OCI-LY3 (cell line): ENCODE data around the gene JAKMIP1.

ENCODE experiments used
- H2AFZ ChIP-seq: fragments of 200-600, 300-600 bp; shearing (Covaris generic); 2 replicates; pipeline ENCODE4 v1.6.0; 2014; ENCODE audit warnings: antibody characterized with exemption, low read depth, low read length
- H3K27ac ChIP-seq: fragments of 200-600, 300-600 bp; sonication (generic); 2 replicates; pipeline ENCODE4 v1.5.1; 2014; ENCODE audit warnings: mild to moderate bottlenecking, low read length, moderate library complexity, mixed read lengths
- H3K27me3 ChIP-seq: fragments of 200-600, 300-600 bp; sonication (generic); 2 replicates; pipeline ENCODE4 v1.6.1; 2014; ENCODE audit warnings: low read depth, low read length, mixed read lengths
- H3K36me3 ChIP-seq: fragments of 200-600, 300-600 bp; sonication (generic); replicated peaks from 2 replicates; pipeline ENCODE3; 2014; ENCODE audit warnings: low read depth, low read length, mixed read lengths
- H3K4me1 ChIP-seq: fragments of 300-600, 200-600 bp; sonication (generic); 2 replicates; pipeline ENCODE4 v1.6.1; 2014; ENCODE audit warnings: low read length, mixed read lengths
- H3K4me2 ChIP-seq: fragments of 200-600, 300-600 bp; sonication (generic); 2 replicates; pipeline ENCODE4 v1.6.1; 2014; ENCODE audit warnings: low read length, mixed read lengths
- H3K4me3 ChIP-seq: fragments of 300-600, 200-600 bp; sonication (generic); 2 replicates; pipeline ENCODE4 v1.5.1; 2014; ENCODE audit warnings: antibody characterized with exemption, mild to moderate bottlenecking, low read length, moderate library complexity
- H3K79me2 ChIP-seq: fragments of 300-600, 200-600 bp; shearing (Covaris generic); 2 replicates; pipeline ENCODE4 v1.6.1; 2014; ENCODE audit warnings: mild to moderate bottlenecking, low read length, mixed read lengths
- H3K9ac ChIP-seq: fragments of 300-600, 200-600 bp; shearing (Covaris generic); 2 replicates; pipeline ENCODE4 v1.6.0; 2014; ENCODE audit warnings: mild to moderate bottlenecking, low read length, moderate library complexity
- H3K9me3 ChIP-seq: fragments of 200-600, 300-600 bp; shearing (Covaris generic); 2 replicates; pipeline ENCODE4 v1.6.1; 2014; ENCODE audit warnings: low read length, mixed read lengths; ENCODE audit not compliant: insufficient read depth
- H4K20me1 ChIP-seq: fragments of 200-600, 300-600 bp; sonication (generic); 2 replicates; pipeline ENCODE4 v1.6.1; 2016; ENCODE audit warnings: low read length, mixed read lengths; ENCODE audit not compliant: insufficient read depth
- CTCF ChIP-seq: fragments of 200-600, 300-600 bp; sonication (generic); IDR thresholded peaks from 2 replicates; pipeline ENCODE4 v1.5.1; 2014; ENCODE audit warnings: antibody characterized with exemption, low read length, low read depth
- EZH2phosphoT487 ChIP-seq: fragments of 200-600 bp; shearing (Covaris generic); IDR thresholded peaks from 2 replicates; pipeline ENCODE4 v1.6.1; 2018; ENCODE audit warnings: antibody characterized with exemption, mixed run types, low read depth

The JAKMIP1 gene

GRCh38 chr4:6184169-6184568 lies 16.2 kb downstream of the JAKMIP1 start:
- H2AFZ ChIP-seq: no peak overlapping the region
- no peak overlapping the region for H3K27ac ChIP-seq
- H3K36me3 ChIP-seq: no peaks in the 10 kb centered on the region
- no peaks in the 10 kb centered on the region for H3K79me2 ChIP-seq
- no peaks in the 10 kb centered on the region for H4K20me1 ChIP-seq
- H3K9ac ChIP-seq: no peak overlapping the region
- no peak overlapping the region for H3K4me2 ChIP-seq
- H3K4me1 ChIP-seq: peaks cover 24% of the 10 kb centered on the region
- H3K27me3 ChIP-seq: no peaks in the 10 kb centered on the region
- no peak overlapping the region for H3K4me3 ChIP-seq
- no peaks in the 10 kb centered on the region for H3K9me3 ChIP-seq
- TF ChIP-seq EZH2phosphoT487: no peak
- no peak for TF ChIP-seq CTCF

- H4K20me1 ChIP-seq: no peaks in the 10 kb centered on the region
- H3K27me3 ChIP-seq: no peaks in the 10 kb centered on the region
- no peaks in the 10 kb centered on the region for H3K9me3 ChIP-seq
- no peak overlapping the region for H3K4me3 ChIP-seq
- peaks cover 24% of the 10 kb centered on the region for H3K4me1 ChIP-seq
- no peak overlapping the region for H2AFZ ChIP-seq
- H3K36me3 ChIP-seq: no peaks in the 10 kb centered on the region
- no peak overlapping the region for H3K4me2 ChIP-seq
- no peak overlapping the region for H3K27ac ChIP-seq
- H3K79me2 ChIP-seq: no peaks in the 10 kb centered on the region
- no peak overlapping the region for H3K9ac ChIP-seq
- no peak for TF ChIP-seq CTCF
- no peak for TF ChIP-seq EZH2phosphoT487
These were observed 16.6 kb downstream of the JAKMIP1 start for GRCh38 chr4:6183740-6184139.

- Histone ChIP-seq H4K20me1 (no peaks in the 10 kb centered on the region), H3K27me3 (no peaks in the 10 kb centered on the region), H3K9me3 (no peaks in the 10 kb centered on the region), H3K36me3 (no peaks in the 10 kb centered on the region), H3K4me3 (no peak overlapping the region), H3K4me1 (peaks cover 24% of the 10 kb centered on the region), H2AFZ (no peak overlapping the region), H3K4me2 (no peak overlapping the region), H3K27ac (no peak overlapping the region), H3K79me2 (no peaks in the 10 kb centered on the region), H3K9ac (no peak overlapping the region)
- no peak for TF ChIP-seq CTCF
- no peak for TF ChIP-seq EZH2phosphoT487
These were observed 17.7 kb downstream of the JAKMIP1 start for GRCh38 chr4:6182376-6183280.

- Histone ChIP-seq H4K20me1 (no peaks in the 10 kb centered on the region), H2AFZ (no peak overlapping the region), H3K9ac (no peak overlapping the region), H3K4me2 (peak overlapping the region; percentile 37), H3K79me2 (no peaks in the 10 kb centered on the region), H3K27ac (peak overlapping the region; percentile 74), H3K36me3 (no peaks in the 10 kb centered on the region), H3K4me3 (no peak overlapping the region), H3K9me3 (no peaks in the 10 kb centered on the region), H3K27me3 (no peaks in the 10 kb centered on the region), H3K4me1 (peaks cover 24% of the 10 kb centered on the region)
- no peak for TF ChIP-seq EZH2phosphoT487
- no peak for TF ChIP-seq CTCF
These were observed 19.3 kb downstream of the JAKMIP1 start for GRCh38 chr4:6180841-6181631.
